Spleen (tissue), 13 donors: ENCODE data around the gene ACO2. TPM values are rescaled to one million over a fixed set of nuclear protein-coding genes. Genes with fewer than 3 reads are reported as not detected.
A peak's percentile ranks its signal among the peaks of the same experiment; 100 is the strongest.

Source experiments
- DNase-seq: peaks from one replicate; pipeline ENCODE4 v3.0.0-alpha.2; 2020
- H3K27ac ChIP-seq, 8 donors: fragments of 200-600 bp; sonication (generic) in 7 of 8; 1 replicate in 4 of 8; 2 replicates in 4 of 8; pipeline versions ENCODE4 v1.5.0 to v1.8.0; 2016 to 2021; ENCODE audit warnings: inconsistent platforms in 4 of 8, mild to moderate bottlenecking in 4 of 8, moderate library complexity in 1 of 8
- H3K27me3 ChIP-seq, 7 donors: fragments of 200-600 bp; sonication (generic) in 6 of 7; replicated peaks in 1 of 7; 1 replicate in 4 of 7; 2 replicates in 3 of 7; pipeline versions ENCODE4 v1.5.0 to v1.8.0; 2016 to 2021; ENCODE audit warnings: inconsistent platforms in 3 of 7, mild to moderate bottlenecking in 1 of 7
- H3K36me3 ChIP-seq, 6 donors: fragments of 200-600 bp; sonication (generic) in 5 of 6; 1 replicate in 4 of 6; 2 replicates in 2 of 6; pipeline versions ENCODE4 v1.5.0 to v1.8.0; 2016 to 2021; ENCODE audit warnings: inconsistent platforms in 2 of 6
- H3K4me1 ChIP-seq, 6 donors: fragments of 200-600 bp; sonication (generic) in 5 of 6; 1 replicate in 3 of 6; 2 replicates in 3 of 6; pipeline versions ENCODE4 v1.5.0 to v1.8.0; 2016 to 2021; ENCODE audit warnings: inconsistent platforms in 3 of 6
- H3K4me3 ChIP-seq, 8 donors: fragments of 200-600 bp; sonication (generic) in 7 of 8; 1 replicate in 4 of 8; 2 replicates in 4 of 8; pipeline versions ENCODE4 v1.5.0 to v1.8.0; 2016 to 2021; ENCODE audit warnings: inconsistent platforms in 4 of 8, mild to moderate bottlenecking in 4 of 8, moderate library complexity in 2 of 8
- H3K9me3 ChIP-seq, 8 donors: fragments of 200-600 bp; sonication (generic) in 7 of 8; 1 replicate in 4 of 8; 2 replicates in 4 of 8; pipeline versions ENCODE4 v1.5.0 to v1.8.0; 2016 to 2021; ENCODE audit warnings: inconsistent platforms in 4 of 8
- CTCF ChIP-seq, 11 experiments: fragments of 200-600 bp in 7 of 11; fragments of 450-650 bp in 4 of 11; sonication (generic) in 4 of 11; IDR thresholded peaks in 8 of 11; conservative IDR thresholded peaks in 3 of 11; 1 replicate in 7 of 11; 2 replicates in 4 of 11; pipeline versions ENCODE4 v1.4.0 to v1.8.0; 2016 to 2021; ENCODE audit warnings: antibody characterized with exemption in 11 of 11, inconsistent platforms in 4 of 11, mild to moderate bottlenecking in 1 of 11
- POLR2A ChIP-seq, 3 donors: fragments of 450-650 bp; IDR thresholded peaks; one replicate each; pipeline ENCODE4 v1.5.1; 2017; ENCODE audit warnings: antibody characterized with exemption in 3 of 3, mild to moderate bottlenecking in 1 of 3
- POLR2AphosphoS5 ChIP-seq, 3 donors: sonication (generic); formaldehyde crosslinking; IDR thresholded peaks; one replicate each; pipeline ENCODE4 v1.5.1; 2017; ENCODE audit warnings: antibody characterized with exemption in 3 of 3
- WGBS, 5 donors: extraction: QIAGEN DNeasy Blood & Tissue Kit in 3 of 5; methylation state at CpG; one replicate each; pipeline versions ENCODE4 v1.1.5 to v1.1.7; 2013 to 2018; 5-methylcytosine and 5-hydroxymethylcytosine counted together
- intact Hi-C: fragments of 100-400 bp; cut with DNase I; formaldehyde crosslinking; loops from one replicate; pipeline ENCODE4 v1.15.0; 2023; ENCODE audit warnings: low total_unique reads
- long read RNA-seq, 2 donors: transcript quantifications; one replicate each; lab custom pipeline, GENCODE V29; 2026
- polyA plus RNA-seq, 3 donors: library from polyadenylated mRNA; stranded (reverse); fragments of 200-250 nt; gene quantifications; one replicate each; pipeline ENCODE4 v1.2.1, GENCODE V29; 2013
- total RNA-seq, 7 donors: library from RNA; depleted of rRNA in 3 of 7; stranded (reverse); fragments of >200 nt in 3 of 7; fragmentation: NEBNext Ultra II Directional in 4 of 7; extraction: Animal tissue kit (Norgen Biotek cat#: 25700) in 4 of 7; gene quantifications; one replicate each; pipeline versions ENCODE4 v1.1.0 to v1.2.1, GENCODE V29; 2016 to 2021
- donor health status: healthy with polysubstance abuse.
- donor health status: DM: no; HTN: no; CAD: no; lungs with moderate emphysema.
- donor health status: DM: no; HTN: no; CAD: no.
- donor health status: Bipolar disorder and iron deficiency.
- donor health status: healthy.
- donor health status: DM: no; HTN: no; CAD: no.
- donor health status: DM: yes; HTN: yes; CAD: no.

Gene ACO2
- total RNA-seq (10 to 100 TPM; 51.7 to 82.0 (median 76.2) TPM), polyA plus RNA-seq (10 to 100 TPM; 21.4 to 31.7 (median 25.5) TPM)
- long read RNA-seq, donor 1, transcript ACO2-201 (18 exons, 2,741 nt) = major isoform, 10 of 56 reads
- long read RNA-seq, donor 1, partial matches to known transcripts = 46 of 56 reads
- long read RNA-seq, donor 1, other reads (novel, unspliced or antisense) = 0 of 56 reads
- long read RNA-seq, donor 2, transcript ACO2-201 (18 exons, 2,741 nt) = major isoform, 7 of 52 reads
- long read RNA-seq, donor 2, partial matches to known transcripts = 45 of 52 reads
- long read RNA-seq, donor 2, other reads (novel, unspliced or antisense) = 0 of 52 reads

GRCh38 chr22:41468381-41469217 lies at the start of gene ACO2, which contains the start of gene PHF5A:
Gene ACO2, plus strand, starts transcription at chr22:41469117. Its CDS starts 30 bp downstream, at chr22:41469147.
Gene PHF5A, minus strand, starts transcription at chr22:41468692. Its CDS starts 39 bp downstream, at chr22:41468653.
- TF ChIP-seq CTCF (IDR thresholded peaks at IDR 0.05 in 8 of 11, conservative IDR thresholded peaks at IDR 0.05 in 3 of 11) (peak in 5 of 11 experiments; percentile 6 to 43 (median 31)), POLR2A (IDR thresholded peaks at IDR 0.05) (peak in 2 of 3 donors; percentile 16 to 33), POLR2AphosphoS5 (IDR thresholded peaks at IDR 0.05) (peak; percentile 93 to 94 (median 93))
- Histone ChIP-seq H3K4me1 (peaks cover 21 to 91% (median 61%) of the 10 kb centered on the region in 6 donors), H3K27me3 (no peaks in the 10 kb centered on the region), H3K27ac (peak within 1 kb of the TSS; percentile 92 to 98 (median 94)), H3K9me3 (no peaks in the 10 kb centered on the region), H3K4me3 (peak within 1 kb of the TSS; percentile 92 to 100 (median 99)), H3K36me3 (peaks cover 4 to 74% (median 40%) of the 10 kb centered on the region in 6 donors)
- intact Hi-C loops = no loop called here
- peak; percentile 98 for DNase-seq
- 0% methylated on average over 39 to 51 of the region's 51 CpGs for WGBS, 5 donors

- Histone ChIP-seq H3K27ac (peak overlapping the region in 3 of 8 donors; percentile 15 to 50 (median 30)), H3K9me3 (no peaks in the 10 kb centered on the region), H3K4me3 (no peak overlapping the region), H3K27me3 (no peaks in the 10 kb centered on the region), H3K36me3 (peaks cover 0 to 86% (median 37%) of the 10 kb centered on the region in 6 donors), H3K4me1 (peaks cover 0 to 34% (median 14%) of the 10 kb centered on the region in 6 donors)
- TF ChIP-seq POLR2A (IDR thresholded peaks at IDR 0.05) (no peak), CTCF (IDR thresholded peaks at IDR 0.05 in 8 of 11, conservative IDR thresholded peaks at IDR 0.05 in 3 of 11) (no peak), POLR2AphosphoS5 (IDR thresholded peaks at IDR 0.05) (no peak)
- DNase-seq = no peak
- 61 to 73% (median 66%) methylated on average over 8 to 9 of the region's 9 CpGs for WGBS, 5 donors
- intact Hi-C loops = no loop called here
These were observed 43.1 kb upstream of the ACO2 start for GRCh38 chr22:41425660-41426365.

- intact Hi-C loops = no loop called here
- peak overlapping the region in 1 of 8 donors; percentile 5 for H3K27ac ChIP-seq
- 87 to 96% (median 92%) methylated on average over 9 to 13 of the region's 13 CpGs for WGBS, 5 donors
- DNase-seq = no peak
- no peaks in the 10 kb centered on the region for H3K9me3 ChIP-seq
- H3K36me3 ChIP-seq = peaks cover 3 to 97% (median 41%) of the 10 kb centered on the region in 6 donors
- no peaks in the 10 kb centered on the region for H3K27me3 ChIP-seq
- H3K4me1 ChIP-seq = peaks cover 0 to 27% (median 4%) of the 10 kb centered on the region in 6 donors
- H3K4me3 ChIP-seq = no peak overlapping the region
- TF ChIP-seq CTCF (IDR thresholded peaks at IDR 0.05 in 8 of 11, conservative IDR thresholded peaks at IDR 0.05 in 3 of 11) (no peak), POLR2A (IDR thresholded peaks at IDR 0.05) (no peak), POLR2AphosphoS5 (IDR thresholded peaks at IDR 0.05) (peak in 1 of 3 donors; percentile 35)
These were observed 39.5 kb upstream of the ACO2 start for GRCh38 chr22:41429232-41429950.
